DND-41 (cell line): ENCODE results near the gene IGFBP4.

Experiments
- ATAC-seq: fragments of 200-7000 bp; cut with Tn5 transposase; 3 replicates; pipeline ENCODE4 v1.9.1; 2021; ENCODE audit warnings: low read depth; ENCODE audit not compliant: insufficient read depth
- DNase-seq: peaks from one replicate; pipeline ENCODE4 v3.0.0-alpha.2; 2020
- H2AFZ ChIP-seq: 2 replicates; pipeline ENCODE4 v1.6.0; 2012; ENCODE audit warnings: low read depth, low read length
- H3K27ac ChIP-seq: 2 replicates; pipeline ENCODE4 v1.5.1; 2012; ENCODE audit warnings: low read length, inconsistent platforms
- H3K27me3 ChIP-seq: fragments of 200-600 bp; sonication (generic); 2 replicates; pipeline ENCODE4 v1.6.0; 2012; ENCODE audit warnings: low read length, mild to moderate bottlenecking, inconsistent platforms; ENCODE audit not compliant: insufficient read depth, poor library complexity
- H3K36me3 ChIP-seq: 2 replicates; pipeline ENCODE4 v1.5.1; 2012; ENCODE audit warnings: low read length, inconsistent platforms; ENCODE audit not compliant: insufficient read depth
- H3K4me1 ChIP-seq: 2 replicates; pipeline ENCODE4 v1.5.1; 2012; ENCODE audit warnings: mild to moderate bottlenecking, low read length; ENCODE audit not compliant: insufficient read depth
- H3K4me2 ChIP-seq: 2 replicates; pipeline ENCODE4 v1.6.0; 2012; ENCODE audit warnings: mild to moderate bottlenecking, moderate library complexity, low read length, inconsistent platforms; ENCODE audit not compliant: insufficient read depth
- H3K4me3 ChIP-seq, 2 experiments: fragments of 200-600 bp in 1 of 2; shearing (Covaris generic) in 1 of 2; 2 replicates each; pipeline ENCODE4 v1.5.1; 2012 to 2016; ENCODE audit warnings: inconsistent platforms in 2 of 2, low read length in 2 of 2, mild to moderate bottlenecking in 2 of 2, low read depth in 1 of 2, moderate library complexity in 1 of 2
- H3K79me2 ChIP-seq: 2 replicates; pipeline ENCODE4 v1.6.0; 2012; ENCODE audit warnings: low read length, inconsistent platforms; ENCODE audit not compliant: insufficient read depth
- H3K9ac ChIP-seq: 2 replicates; pipeline ENCODE4 v1.6.0; 2012; ENCODE audit warnings: low read depth, mild to moderate bottlenecking, inconsistent platforms, low read length, moderate library complexity
- H3K9me3 ChIP-seq: 2 replicates; pipeline ENCODE4 v1.5.1; 2012; ENCODE audit warnings: low read length, moderate library complexity, mild to moderate bottlenecking, inconsistent platforms; ENCODE audit not compliant: insufficient read depth, severe bottlenecking
- H4K20me1 ChIP-seq: 2 replicates; pipeline ENCODE4 v1.6.0; 2012; ENCODE audit warnings: low read length; ENCODE audit not compliant: insufficient read depth
- CTCF ChIP-seq: IDR thresholded peaks from 2 replicates; pipeline ENCODE4 v1.5.1; 2012; ENCODE audit warnings: borderline replicate concordance, low read length, moderate library complexity, mild to moderate bottlenecking; ENCODE audit not compliant: poor library complexity, severe bottlenecking; ENCODE audit errors: extremely low read depth
- EZH2 ChIP-seq: IDR thresholded peaks from 3 replicates; pipeline ENCODE4 v1.6.1; 2012; ENCODE audit warnings: borderline replicate concordance, low read depth, mild to moderate bottlenecking, moderate library complexity, low read length, inconsistent platforms; ENCODE audit not compliant: severe bottlenecking

Gene IGFBP4

GRCh38 chr17:40466298-40466971, 23.2 kb downstream of the IGFBP4 start:
- no peak for TF ChIP-seq CTCF
- TF ChIP-seq EZH2: no peak
- Histone ChIP-seq H3K4me3 (no peak overlapping the region), H3K27me3 (no peaks in the 10 kb centered on the region), H3K4me1 (no peaks in the 10 kb centered on the region), H4K20me1 (no peaks in the 10 kb centered on the region), H3K4me2 (no peak overlapping the region), H3K9me3 (no peaks in the 10 kb centered on the region), H3K27ac (no peak overlapping the region), H3K36me3 (no peaks in the 10 kb centered on the region), H3K79me2 (no peaks in the 10 kb centered on the region), H3K9ac (no peak overlapping the region), H2AFZ (no peak overlapping the region)
- no peak; the same call in 2 of the 3 replicates for ATAC-seq
- no peak for DNase-seq

GRCh38 chr17:40467281-40467867, 24.1 kb downstream of the IGFBP4 start:
- Histone ChIP-seq H3K4me3 (no peak overlapping the region), H3K27me3 (no peaks in the 10 kb centered on the region), H3K4me1 (no peaks in the 10 kb centered on the region), H4K20me1 (no peaks in the 10 kb centered on the region), H3K36me3 (no peaks in the 10 kb centered on the region; the same call in 1 of the 2 replicates), H3K9me3 (peaks cover 6% of the 10 kb centered on the region), H3K27ac (no peak overlapping the region), H3K4me2 (no peak overlapping the region), H2AFZ (no peak overlapping the region), H3K79me2 (no peaks in the 10 kb centered on the region), H3K9ac (no peak overlapping the region)
- ATAC-seq: no peak
- no peak for TF ChIP-seq EZH2
- TF ChIP-seq CTCF: no peak
- DNase-seq: no peak

GRCh38 chr17:40468560-40468959, 25.3 kb downstream of the IGFBP4 start:
- H3K27ac ChIP-seq: no peak overlapping the region
- H3K4me3 ChIP-seq: no peak overlapping the region
- no peak overlapping the region for H3K9ac ChIP-seq
- no peaks in the 10 kb centered on the region; the same call in 1 of the 2 replicates for H3K36me3 ChIP-seq
- no peak for DNase-seq
- H3K9me3 ChIP-seq: peaks cover 10% of the 10 kb centered on the region
- no peak overlapping the region for H3K4me2 ChIP-seq
- no peak overlapping the region for H2AFZ ChIP-seq
- no peaks in the 10 kb centered on the region for H3K27me3 ChIP-seq
- TF ChIP-seq EZH2: no peak
- no peak for TF ChIP-seq CTCF
- H3K4me1 ChIP-seq: no peaks in the 10 kb centered on the region
- no peak for ATAC-seq
- no peaks in the 10 kb centered on the region for H3K79me2 ChIP-seq
- no peaks in the 10 kb centered on the region for H4K20me1 ChIP-seq
